ENCODE measurements around the gene NFAT5.

- TF ChIP-seq POLR2A (IDR thresholded peaks at IDR 0.05) (no peak), POLR2AphosphoS5 (IDR thresholded peaks at IDR 0.05) (no peak), CTCF (IDR thresholded peaks at IDR 0.05) (no peak), EP300 (IDR thresholded peaks at IDR 0.05) (no peak)
Observed at GRCh38 chr16:69562813-69563212, 3.0 kb upstream of the NFAT5 start.
